CD4-positive, alpha-beta T cell treated with Interleukin-17A for 4 hours (primary cell): ENCODE measurements around the gene NEK8.

Source experiments
- DNase-seq: peaks from one replicate; pipeline ENCODE4 v3.0.0-alpha.2; 2020; ENCODE audit warnings: mixed read lengths

NEK8 gene

GRCh38 chr17:28744972-28745785 lies 16.6 kb downstream of the NEK8 start:
- peak; percentile 53 for DNase-seq

- DNase-seq: no peak
Measured at GRCh38 chr17:28745786-28746411, 17.3 kb downstream of the NEK8 start.

- no peak for DNase-seq
Measured at GRCh38 chr17:28746611-28747050, 18.0 kb downstream of the NEK8 start.

- DNase-seq: no peak
Measured at GRCh38 chr17:28747051-28747691, 18.6 kb downstream of the NEK8 start.

- DNase-seq: no peak
Measured at GRCh38 chr17:28747801-28748750, 19.5 kb downstream of the NEK8 start.

GRCh38 chr17:28748852-28749515 lies 20.4 kb downstream of the NEK8 start:
- no peak for DNase-seq

GRCh38 chr17:28749516-28750177 lies 21.1 kb downstream of the NEK8 start:
- no peak for DNase-seq

GRCh38 chr17:28750178-28751047 lies 21.8 kb downstream of the NEK8 start:
- DNase-seq: peak; percentile 91

GRCh38 chr17:28751600-28752366 lies 23.2 kb downstream of the NEK8 start:
- no peak for DNase-seq

GRCh38 chr17:28755486-28755885 lies 26.9 kb downstream of the NEK8 start:
- DNase-seq: no peak

GRCh38 chr17:28756049-28756804 lies 27.6 kb downstream of the NEK8 start:
- no peak for DNase-seq

- DNase-seq: no peak
Measured at GRCh38 chr17:28758411-28759121, 30.0 kb downstream of the NEK8 start.

- no peak for DNase-seq
Measured at GRCh38 chr17:28759256-28759865, 30.8 kb downstream of the NEK8 start.

GRCh38 chr17:28760601-28761562 lies 32.3 kb downstream of the NEK8 start:
- DNase-seq: no peak

- DNase-seq: no peak
Measured at GRCh38 chr17:28763137-28763799, 34.7 kb downstream of the NEK8 start.

- DNase-seq: peak; percentile 82
Measured at GRCh38 chr17:28763804-28764266, 35.2 kb downstream of the NEK8 start.
